Thyroid gland (tissue), 4 donors: ENCODE results near the gene MIAT. TPM values are rescaled to one million over a fixed set of nuclear protein-coding genes. Genes with fewer than 3 reads are reported as not detected.
"Not testable (repeated sequence)": the region's sequence is repeated elsewhere in the genome, so short reads cannot be mapped to it uniquely, and the experiment has no call there.

Experiments
- DNase-seq, 2 donors: peaks; one replicate each; pipeline ENCODE4 v3.0.0-alpha.2; 2019
- H3K27ac ChIP-seq, 3 donors: fragments of 200-600 bp; sonication (generic); 1 replicate in 2 of 3; 2 replicates in 1 of 3; pipeline ENCODE4 v1.5.1; 2016 to 2019; ENCODE audit warnings: mild to moderate bottlenecking in 1 of 3, moderate library complexity in 1 of 3
- H3K27me3 ChIP-seq: fragments of 200-600 bp; sonication (generic); one replicate; pipeline ENCODE4 v1.5.1; 2019
- H3K36me3 ChIP-seq, 2 donors: fragments of 200-600 bp; sonication (generic); one replicate each; pipeline ENCODE4 v1.5.1; 2016 to 2019
- H3K4me1 ChIP-seq, 2 donors: fragments of 200-600 bp; sonication (generic); one replicate each; pipeline ENCODE4 v1.5.1; 2017 to 2019
- H3K4me3 ChIP-seq, 3 donors: fragments of 200-600 bp; sonication (generic); replicated peaks in 1 of 3; 1 replicate in 2 of 3; 2 replicates in 1 of 3; pipeline ENCODE4 v1.5.1; 2016; ENCODE audit warnings: mild to moderate bottlenecking in 1 of 3
- H3K9me3 ChIP-seq: fragments of 200-600 bp; sonication (generic); one replicate; pipeline ENCODE4 v1.5.1; 2017
- POLR2A ChIP-seq, 2 donors: fragments of 450-650 bp; IDR thresholded peaks; one replicate each; pipeline ENCODE4 v1.6.1; 2017; ENCODE audit warnings: antibody characterized with exemption in 2 of 2, mild to moderate bottlenecking in 2 of 2, moderate library complexity in 1 of 2
- WGBS, 2 donors: methylation state at CpG; one replicate each; pipeline ENCODE4 v1.1.5; 2017; 5-methylcytosine and 5-hydroxymethylcytosine counted together
- intact Hi-C: fragments of 100-400 bp; cut with DNase I; formaldehyde crosslinking; loops from one replicate; pipeline ENCODE4 v1.15.1; 2023
- total RNA-seq, 4 donors: library from RNA; depleted of rRNA; stranded (reverse); fragments of >200 nt; gene quantifications; one replicate each; pipeline ENCODE4 v1.2.3, GENCODE V29; 2016
- TF ChIP-seq, protein P1 (sequence below), 6 experiments: fragments of 200-600 bp in 3 of 6; fragments of 450-650 bp in 3 of 6; sonication (generic) in 3 of 6; IDR thresholded peaks; one replicate each; pipeline ENCODE4 v1.5.1; 2016 to 2019; ENCODE audit warnings: antibody characterized with exemption in 6 of 6, mild to moderate bottlenecking in 2 of 6, inconsistent platforms in 1 of 6, moderate library complexity in 1 of 6

The MIAT gene
- total RNA-seq, 4 donors from 2014 or later, result 0.67 to 2.6 (median 1.2) TPM

DNA sequence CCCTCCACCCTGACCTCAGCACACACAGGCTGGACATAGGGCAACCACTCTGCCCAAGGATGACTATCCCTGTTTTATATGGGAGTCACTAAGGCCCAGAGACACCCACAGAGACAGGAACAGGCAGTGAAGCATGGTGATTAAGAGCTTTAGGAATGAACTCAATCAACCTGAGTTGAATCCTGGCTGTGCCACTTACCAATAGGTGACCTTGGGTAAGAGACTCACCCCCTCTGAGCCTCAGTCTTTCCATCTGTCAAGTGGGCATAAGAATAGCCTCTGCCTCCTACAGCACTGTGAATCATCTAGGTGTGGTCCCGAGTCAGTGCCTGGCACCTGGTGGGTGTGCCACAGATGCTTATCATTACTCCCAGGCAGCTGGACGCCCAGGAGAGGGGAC lies 46.4 kb upstream of the MIAT start:
- H3K36me3 ChIP-seq, result no peaks in the 10 kb centered on the region
- H3K4me1 ChIP-seq, result no peaks in the 10 kb centered on the region
- TF ChIP-seq POLR2A (IDR thresholded peaks at IDR 0.05), result no peak
- TF ChIP-seq, protein P1, sequence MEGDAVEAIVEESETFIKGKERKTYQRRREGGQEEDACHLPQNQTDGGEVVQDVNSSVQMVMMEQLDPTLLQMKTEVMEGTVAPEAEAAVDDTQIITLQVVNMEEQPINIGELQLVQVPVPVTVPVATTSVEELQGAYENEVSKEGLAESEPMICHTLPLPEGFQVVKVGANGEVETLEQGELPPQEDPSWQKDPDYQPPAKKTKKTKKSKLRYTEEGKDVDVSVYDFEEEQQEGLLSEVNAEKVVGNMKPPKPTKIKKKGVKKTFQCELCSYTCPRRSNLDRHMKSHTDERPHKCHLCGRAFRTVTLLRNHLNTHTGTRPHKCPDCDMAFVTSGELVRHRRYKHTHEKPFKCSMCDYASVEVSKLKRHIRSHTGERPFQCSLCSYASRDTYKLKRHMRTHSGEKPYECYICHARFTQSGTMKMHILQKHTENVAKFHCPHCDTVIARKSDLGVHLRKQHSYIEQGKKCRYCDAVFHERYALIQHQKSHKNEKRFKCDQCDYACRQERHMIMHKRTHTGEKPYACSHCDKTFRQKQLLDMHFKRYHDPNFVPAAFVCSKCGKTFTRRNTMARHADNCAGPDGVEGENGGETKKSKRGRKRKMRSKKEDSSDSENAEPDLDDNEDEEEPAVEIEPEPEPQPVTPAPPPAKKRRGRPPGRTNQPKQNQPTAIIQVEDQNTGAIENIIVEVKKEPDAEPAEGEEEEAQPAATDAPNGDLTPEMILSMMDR (IDR thresholded peaks at IDR 0.05), result no peak
- H3K4me3 ChIP-seq, result no peak overlapping the region
- intact Hi-C loops, result no loop called here
- H3K27me3 ChIP-seq, result peaks cover 3% of the 10 kb centered on the region
- H3K9me3 ChIP-seq, result no peaks in the 10 kb centered on the region
- WGBS, 2 donors, result 37 to 51% methylated on average over 2 of the region's 2 CpGs
- DNase-seq, result no peak
- no peak overlapping the region for H3K27ac ChIP-seq

DNA sequence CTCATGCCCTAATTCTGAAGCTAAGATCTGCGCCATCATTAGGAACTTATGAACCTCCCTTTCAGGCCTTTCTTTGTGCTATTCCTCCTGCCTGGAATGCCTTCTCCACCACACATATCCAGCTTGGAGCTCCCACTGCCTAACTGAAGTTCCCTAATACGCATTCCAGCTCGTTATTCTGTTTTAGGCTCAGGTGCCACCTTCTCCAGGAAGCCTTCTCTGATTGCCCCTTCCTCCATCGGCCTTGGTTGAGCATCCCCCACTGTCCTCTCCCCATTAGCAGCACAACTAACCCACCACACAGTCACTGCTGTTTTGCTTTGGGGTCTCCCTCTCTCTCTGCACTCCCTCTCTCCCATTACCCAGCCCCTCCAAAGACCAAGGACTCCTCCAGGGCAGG lies 44.7 kb upstream of the MIAT start:
- TF ChIP-seq, protein P1 (IDR thresholded peaks at IDR 0.05), result no peak
- no peak for TF ChIP-seq POLR2A (IDR thresholded peaks at IDR 0.05)
- intact Hi-C loops, result no loop called here
- 80 to 85% methylated on average over 4 of the region's 4 CpGs for WGBS, 2 donors
- Histone ChIP-seq H3K4me1 (no peaks in the 10 kb centered on the region), H3K4me3 (no peak overlapping the region), H3K27ac (no peak overlapping the region), H3K9me3 (no peaks in the 10 kb centered on the region), H3K36me3 (no peaks in the 10 kb centered on the region), H3K27me3 (peaks cover 3% of the 10 kb centered on the region)
- no peak for DNase-seq

DNA sequence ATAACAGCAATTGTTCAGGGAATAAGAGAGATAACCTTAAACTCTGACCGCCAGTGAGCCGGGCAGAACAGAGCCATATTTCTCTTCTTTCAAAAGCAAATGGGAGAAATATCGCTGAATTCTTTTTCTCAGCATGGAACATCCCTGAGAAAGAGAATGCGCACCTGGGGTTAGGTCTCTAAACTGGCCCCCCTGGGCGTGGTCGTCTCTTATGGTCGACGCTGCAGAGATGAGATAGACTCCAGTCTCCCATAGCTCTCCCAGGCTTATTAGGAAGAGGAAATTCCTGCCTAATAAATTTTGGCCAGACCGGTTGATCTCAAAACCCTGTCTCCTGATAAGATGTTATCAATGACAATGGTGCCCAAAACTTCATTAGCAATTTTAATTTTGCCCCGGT lies 43.6 kb upstream of the MIAT start:
- H3K36me3 ChIP-seq, H3K27me3 ChIP-seq, H3K9me3 ChIP-seq, H3K4me3 ChIP-seq, DNase-seq, intact Hi-C loops, H3K4me1 ChIP-seq, H3K27ac ChIP-seq: not testable (repeated sequence)
- WGBS, 2 donors, result 27 to 40% methylated on average over 10 of the region's 10 CpGs

DNA sequence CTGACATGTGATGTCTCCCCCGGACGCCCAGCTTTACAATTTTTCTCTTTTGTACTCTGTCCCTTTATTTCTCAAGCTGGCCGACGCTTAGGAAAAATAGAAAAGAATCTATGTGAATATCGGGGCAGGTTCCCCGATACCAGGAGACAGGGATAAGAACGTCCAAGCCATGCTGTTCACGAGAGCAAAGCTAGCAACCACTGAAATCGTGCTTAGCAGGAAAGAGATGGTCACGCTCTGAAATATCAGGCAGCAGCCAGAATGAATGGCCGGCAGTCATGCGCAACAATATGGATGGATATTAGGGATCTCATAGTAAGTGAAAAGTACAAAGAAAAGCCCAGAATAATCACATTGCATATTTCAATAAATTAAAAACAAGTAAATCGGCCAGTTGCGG lies 43.1 kb upstream of the MIAT start:
- intact Hi-C loops, result no loop called here
- Histone ChIP-seq H3K27me3 (peaks cover 3% of the 10 kb centered on the region), H3K27ac (no peak overlapping the region), H3K4me3 (no peak overlapping the region), H3K9me3 (no peaks in the 10 kb centered on the region), H3K4me1 (no peaks in the 10 kb centered on the region), H3K36me3 (no peaks in the 10 kb centered on the region)
- WGBS, 2 donors, result 52 to 59% methylated on average over 14 of the region's 14 CpGs
- no peak for DNase-seq
- TF ChIP-seq, protein P1 (IDR thresholded peaks at IDR 0.05), result no peak
- no peak for TF ChIP-seq POLR2A (IDR thresholded peaks at IDR 0.05)

DNA sequence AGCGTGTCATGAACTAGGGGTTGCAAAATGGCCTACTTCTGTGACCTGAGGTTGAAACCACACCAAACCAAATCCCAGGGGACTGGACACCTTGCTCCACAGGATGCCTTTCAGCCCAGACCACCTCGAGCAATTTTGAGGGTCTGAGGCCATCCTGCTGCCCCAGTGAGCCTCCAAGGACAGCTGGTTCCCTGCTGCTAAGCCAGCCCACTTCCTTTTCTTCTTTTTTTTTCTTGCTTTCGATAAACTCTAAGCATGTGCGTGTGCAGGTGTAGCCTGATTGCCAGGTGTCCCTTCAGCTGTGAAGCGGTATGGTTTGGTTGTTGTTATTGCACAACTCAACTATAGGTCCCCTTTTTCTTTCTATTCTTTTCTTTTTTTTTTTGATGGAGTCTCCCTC lies 42.2 kb upstream of the MIAT start:
- TF ChIP-seq, protein P1 (IDR thresholded peaks at IDR 0.05), result no peak
- no peak for TF ChIP-seq POLR2A (IDR thresholded peaks at IDR 0.05)

More for the DNA sequence above, 42.2 kb upstream of the MIAT start:
- no peak overlapping the region for H3K4me3 ChIP-seq
- peaks cover 0 to 4% of the 10 kb centered on the region in 2 donors for H3K4me1 ChIP-seq
- H3K27ac ChIP-seq, result no peak overlapping the region
- intact Hi-C loops, result no loop called here
- H3K27me3 ChIP-seq, result peaks cover 3% of the 10 kb centered on the region
- DNase-seq, result no peak
- no peaks in the 10 kb centered on the region for H3K36me3 ChIP-seq
- WGBS, 2 donors, result 44 to 45% methylated on average over 5 of the region's 5 CpGs
- no peaks in the 10 kb centered on the region for H3K9me3 ChIP-seq
